ENCODE data around the gene DIAPH2.

The DIAPH2 gene

DNA sequence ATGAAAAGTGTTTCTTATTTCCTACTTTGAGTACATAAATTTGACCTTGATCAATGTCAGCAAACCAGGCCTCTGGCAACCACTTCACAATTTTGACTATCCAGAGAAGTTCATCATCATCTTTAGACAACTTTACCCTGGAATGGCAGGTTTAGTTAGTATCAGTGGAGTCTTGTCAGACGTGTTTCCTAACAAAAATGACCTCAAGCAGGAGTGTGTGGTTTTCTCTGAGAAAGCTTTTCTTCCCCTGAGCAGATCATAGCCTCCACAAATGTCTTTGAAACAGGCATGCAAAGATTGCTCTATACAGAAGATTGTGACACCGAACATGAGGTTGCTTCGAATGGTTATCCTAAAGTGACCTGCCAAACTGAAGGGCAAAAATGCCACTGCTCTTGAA lies 841.3 kb downstream of the DIAPH2 start:
- no peak overlapping the region for H3K4me2 ChIP-seq
- no peaks in the 10 kb centered on the region for H3K36me3 ChIP-seq
- no peaks in the 10 kb centered on the region for H4K20me1 ChIP-seq
- no peak overlapping the region for H3K4me3 ChIP-seq
- TF ChIP-seq Cebpa-rat (IDR thresholded peaks at IDR 0.05) = no peak
- peaks cover 23% of the 10 kb centered on the region for H3K9me3 ChIP-seq
- H3K27me3 ChIP-seq = peaks cover 21% of the 10 kb centered on the region; the same call in 1 of the 2 replicates
- no peak overlapping the region for H3K27ac ChIP-seq
- H3K4me1 ChIP-seq = peaks cover 27% of the 10 kb centered on the region
- no peak overlapping the region for H3K9ac ChIP-seq

DNA sequence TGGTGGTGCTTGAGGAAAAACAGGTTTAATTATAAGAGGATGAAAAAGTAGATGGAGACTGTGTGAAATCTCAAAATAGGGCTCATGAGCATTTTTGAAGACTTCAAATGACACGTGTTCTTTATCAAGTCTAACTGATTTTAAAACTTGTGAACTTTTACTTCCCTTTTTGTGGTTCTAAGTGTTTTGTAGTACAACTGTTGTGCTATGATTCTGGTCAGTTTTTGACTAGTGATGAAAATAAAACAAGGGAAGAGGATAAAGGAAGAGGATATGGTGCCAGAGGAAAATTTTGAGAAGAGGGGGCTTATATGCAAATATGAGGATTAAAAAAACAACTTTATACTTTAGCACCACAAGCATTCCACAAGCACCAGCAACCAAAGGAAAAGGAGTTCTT lies 843.1 kb downstream of the DIAPH2 start:
- Histone ChIP-seq H3K27ac (no peak overlapping the region), H4K20me1 (no peaks in the 10 kb centered on the region), H3K4me1 (peaks cover 21% of the 10 kb centered on the region), H3K9ac (no peak overlapping the region), H3K4me2 (no peak overlapping the region; the same call in 1 of the 2 replicates), H3K4me3 (no peak overlapping the region), H3K27me3 (peaks cover 16% of the 10 kb centered on the region; the same call in 1 of the 2 replicates), H3K9me3 (peaks cover 33% of the 10 kb centered on the region), H3K36me3 (no peaks in the 10 kb centered on the region)
- TF ChIP-seq Cebpa-rat (IDR thresholded peaks at IDR 0.05) = no peak

DNA sequence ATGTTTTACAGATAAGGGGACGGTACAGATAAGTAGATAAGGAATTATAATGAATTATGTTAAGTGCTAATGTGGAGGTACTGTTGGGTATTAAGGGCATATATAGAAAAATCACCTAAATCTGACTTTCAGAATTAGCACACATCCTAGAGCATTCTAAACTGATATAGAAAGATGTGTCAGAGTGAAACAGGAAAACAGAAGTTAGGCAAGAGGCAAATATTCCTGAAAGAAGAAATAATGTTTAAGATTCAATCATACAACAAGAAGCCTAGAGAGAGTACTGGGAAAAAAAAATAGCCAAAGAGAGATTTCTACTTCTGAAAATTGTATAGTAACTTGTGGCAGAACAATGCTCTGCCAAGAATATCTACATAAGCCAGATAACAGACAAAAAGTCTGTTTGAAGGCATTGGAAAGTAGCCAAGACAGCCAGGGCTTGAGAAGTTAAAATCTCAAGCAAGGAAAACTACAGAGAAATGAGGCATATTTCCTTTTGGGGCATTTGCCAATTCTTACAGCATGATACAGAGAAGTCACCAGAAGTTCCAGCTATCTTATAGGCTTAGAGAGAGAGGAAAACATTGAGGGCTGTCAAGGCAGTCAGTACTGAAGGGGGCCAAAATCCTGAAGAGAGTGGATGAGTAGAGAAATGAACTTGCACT lies 845.0 kb downstream of the DIAPH2 start:
- no peaks in the 10 kb centered on the region for H3K36me3 ChIP-seq
- H3K27me3 ChIP-seq = peaks cover 7% of the 10 kb centered on the region; the same call in 1 of the 2 replicates
- H3K9me3 ChIP-seq = peaks cover 33% of the 10 kb centered on the region
- H3K27ac ChIP-seq = no peak overlapping the region
- no peak overlapping the region for H3K4me3 ChIP-seq
- TF ChIP-seq Cebpa-rat (IDR thresholded peaks at IDR 0.05) = no peak
- H4K20me1 ChIP-seq = no peaks in the 10 kb centered on the region
- H3K9ac ChIP-seq = no peak overlapping the region
- H3K4me2 ChIP-seq = no peak overlapping the region
- peaks cover 21% of the 10 kb centered on the region for H3K4me1 ChIP-seq

DNA sequence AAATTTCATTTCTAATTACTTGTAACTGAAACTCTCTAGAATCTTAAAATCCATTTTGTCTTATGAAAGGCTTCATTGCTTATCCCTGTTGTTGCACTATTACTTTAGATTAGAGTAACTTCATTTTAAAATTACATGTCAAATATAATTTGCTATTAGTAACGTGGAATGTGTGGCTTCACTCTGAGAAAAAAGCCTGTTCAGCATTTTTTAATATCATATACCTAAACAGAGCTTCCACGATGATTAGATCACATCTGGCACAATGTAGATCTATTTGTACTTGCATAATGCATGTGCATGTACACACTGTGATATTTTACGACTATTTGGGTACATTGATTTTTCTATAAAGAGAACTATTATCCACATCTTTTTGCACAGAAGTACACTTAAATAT lies 847.2 kb downstream of the DIAPH2 start:
- H3K4me3 ChIP-seq = no peak overlapping the region
- H3K36me3 ChIP-seq = no peaks in the 10 kb centered on the region
- H3K9me3 ChIP-seq = peaks cover 33% of the 10 kb centered on the region
- H4K20me1 ChIP-seq = no peaks in the 10 kb centered on the region
- H3K27ac ChIP-seq = no peak overlapping the region
- peaks cover 21% of the 10 kb centered on the region for H3K4me1 ChIP-seq
- no peaks in the 10 kb centered on the region; the same call in 1 of the 2 replicates for H3K27me3 ChIP-seq
- TF ChIP-seq Cebpa-rat (IDR thresholded peaks at IDR 0.05) = no peak
- H3K4me2 ChIP-seq = no peak overlapping the region
- no peak overlapping the region for H3K9ac ChIP-seq

DNA sequence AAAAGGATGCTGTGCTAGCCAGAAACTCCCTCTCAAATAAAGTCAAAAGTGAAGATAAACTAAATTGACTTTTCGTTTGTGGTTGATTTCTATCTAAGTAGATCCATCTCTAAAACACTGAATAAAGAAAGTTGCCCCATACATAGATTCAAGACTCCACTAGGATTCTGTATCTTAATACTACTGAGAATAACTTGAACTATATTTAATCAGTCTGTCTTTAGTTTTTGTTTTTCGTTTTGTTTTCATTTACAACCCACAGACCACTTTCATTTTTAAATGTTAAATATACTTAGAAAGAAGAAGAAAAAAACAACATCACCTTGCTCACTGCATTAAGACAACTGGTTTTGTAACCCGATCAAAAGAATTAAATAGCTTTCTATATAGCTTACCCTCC lies 854.1 kb downstream of the DIAPH2 start:
- Histone ChIP-seq H3K9me3 (no peaks in the 10 kb centered on the region), H4K20me1 (no peaks in the 10 kb centered on the region), H3K27ac (no peak overlapping the region), H3K27me3 (no peaks in the 10 kb centered on the region), H3K36me3 (no peaks in the 10 kb centered on the region), H3K4me1 (no peaks in the 10 kb centered on the region), H3K4me3 (no peak overlapping the region), H3K9ac (no peak overlapping the region), H3K4me2 (no peak overlapping the region)
- no peak for TF ChIP-seq Cebpa-rat (IDR thresholded peaks at IDR 0.05)

DNA sequence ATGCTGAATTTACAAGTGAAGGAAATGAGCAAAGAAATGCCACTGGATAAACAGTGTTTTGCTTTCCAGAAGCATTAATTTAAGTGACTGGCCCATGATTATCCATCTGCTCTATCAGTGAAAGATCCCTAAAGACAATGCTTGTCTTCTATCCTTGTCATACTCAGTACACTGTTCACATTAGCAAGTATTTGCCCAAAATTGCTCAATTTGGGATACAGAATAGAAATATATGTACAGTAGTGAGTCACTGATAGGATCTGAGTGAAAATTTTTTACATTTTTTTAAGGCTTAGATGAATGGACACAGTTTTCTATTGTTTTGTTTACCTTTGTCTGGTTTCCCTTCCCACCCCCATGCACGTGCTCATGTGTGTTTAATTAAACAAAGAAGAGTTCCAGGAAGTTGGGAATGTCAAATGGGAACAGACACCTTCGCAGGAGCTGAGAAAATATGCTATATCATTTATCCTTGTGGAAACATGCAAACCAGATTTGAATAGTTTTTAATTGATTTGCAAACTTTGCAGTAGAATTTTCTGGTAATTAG lies 855.4 kb downstream of the DIAPH2 start:
- Histone ChIP-seq H3K4me2 (no peak overlapping the region), H3K4me1 (no peaks in the 10 kb centered on the region), H3K9me3 (no peaks in the 10 kb centered on the region), H3K27me3 (no peaks in the 10 kb centered on the region), H3K36me3 (no peaks in the 10 kb centered on the region), H3K4me3 (no peak overlapping the region), H3K27ac (no peak overlapping the region), H3K9ac (no peak overlapping the region), H4K20me1 (no peaks in the 10 kb centered on the region)
- no peak for TF ChIP-seq Cebpa-rat (IDR thresholded peaks at IDR 0.05)

DNA sequence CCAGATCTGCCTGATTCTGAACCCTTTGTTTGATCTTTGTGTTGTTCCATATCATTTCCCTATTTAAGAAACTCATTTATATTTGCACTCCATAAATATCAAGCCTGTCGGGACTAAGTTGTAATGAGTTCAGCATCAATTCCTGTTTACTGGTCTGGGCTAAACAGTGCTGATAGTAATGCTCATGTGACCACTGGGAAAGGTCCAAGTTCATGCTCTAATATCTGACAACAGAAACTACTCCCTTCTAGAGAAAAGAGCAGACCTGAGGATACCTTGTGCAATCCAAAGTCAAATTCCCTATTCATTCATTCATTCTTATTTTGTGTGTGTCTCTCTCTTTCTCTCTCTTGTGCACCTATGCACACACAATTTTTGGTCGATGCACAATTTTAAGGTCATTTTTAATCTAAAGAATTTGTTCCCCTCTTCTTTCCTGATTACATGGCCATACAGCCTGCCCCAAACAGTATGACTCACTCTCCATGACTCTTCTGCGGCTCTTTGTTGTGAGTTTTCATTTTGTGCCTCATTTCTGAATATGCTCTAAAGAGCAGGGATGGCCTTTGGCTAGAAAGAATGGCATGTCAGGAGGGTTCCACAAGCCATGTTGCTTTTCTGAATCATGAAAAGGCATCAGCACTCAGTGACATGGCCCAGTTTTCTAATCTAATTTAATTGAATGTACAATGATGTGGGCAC lies 863.4 kb downstream of the DIAPH2 start:
- no peak for TF ChIP-seq Cebpa-rat (IDR thresholded peaks at IDR 0.05)
- Histone ChIP-seq H3K27ac (no peak overlapping the region), H3K36me3 (no peaks in the 10 kb centered on the region), H4K20me1 (no peaks in the 10 kb centered on the region), H3K9me3 (no peaks in the 10 kb centered on the region), H3K4me1 (no peaks in the 10 kb centered on the region), H3K27me3 (no peaks in the 10 kb centered on the region), H3K4me3 (no peak overlapping the region), H3K9ac (no peak overlapping the region), H3K4me2 (no peak overlapping the region)

DNA sequence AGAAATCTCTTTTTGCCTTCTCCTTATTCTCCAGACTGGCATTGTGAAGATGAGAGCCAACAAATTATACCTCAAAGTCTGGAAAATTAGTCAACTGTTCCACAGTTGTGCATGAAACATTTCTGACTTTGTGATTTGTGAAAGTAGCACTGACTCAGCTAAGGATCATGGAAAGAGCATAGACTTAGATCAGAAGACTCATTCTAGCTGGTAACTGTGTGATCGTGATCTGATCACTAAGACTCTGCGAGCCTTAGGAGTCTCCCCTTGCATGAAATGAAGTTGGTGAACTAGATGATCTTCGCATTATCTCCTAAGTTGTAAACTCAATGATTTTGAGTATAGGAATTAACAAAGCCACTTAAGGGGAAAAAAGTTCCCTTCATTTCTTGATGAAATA lies 867.2 kb downstream of the DIAPH2 start:
- TF ChIP-seq Cebpa-rat (IDR thresholded peaks at IDR 0.05) = no peak
- Histone ChIP-seq H3K4me1 (no peaks in the 10 kb centered on the region), H3K4me3 (no peak overlapping the region)

DNA sequence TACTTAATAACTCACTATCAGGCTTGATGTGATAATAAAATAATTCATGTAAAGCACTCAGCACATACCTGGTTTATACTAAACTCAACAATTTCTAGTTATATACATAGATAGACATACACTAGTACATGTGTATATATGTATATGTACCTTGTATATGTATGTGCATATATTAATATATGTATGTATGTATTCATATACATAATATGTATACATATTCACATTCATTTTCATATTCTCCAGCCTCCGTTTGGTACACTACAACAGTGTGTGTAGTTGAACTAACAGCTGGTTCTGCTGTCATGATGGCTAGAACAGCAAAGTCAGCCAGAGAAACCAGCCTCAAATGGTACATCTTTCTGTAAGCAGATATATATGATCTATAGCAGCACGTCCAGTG lies 869.2 kb downstream of the DIAPH2 start:
- no peaks in the 10 kb centered on the region for H3K36me3 ChIP-seq
- no peak for TF ChIP-seq Cebpa-rat (IDR thresholded peaks at IDR 0.05)
- no peaks in the 10 kb centered on the region for H3K4me1 ChIP-seq
- H3K27me3 ChIP-seq = no peaks in the 10 kb centered on the region
- H3K9me3 ChIP-seq = no peaks in the 10 kb centered on the region
- H3K4me3 ChIP-seq = no peak overlapping the region
- H3K4me2 ChIP-seq = no peak overlapping the region
- H4K20me1 ChIP-seq = no peaks in the 10 kb centered on the region
- no peak overlapping the region for H3K27ac ChIP-seq
- H3K9ac ChIP-seq = no peak overlapping the region

More for the DNA sequence above, 867.2 kb downstream of the DIAPH2 start:
- Histone ChIP-seq H3K27ac (no peak overlapping the region), H3K9me3 (no peaks in the 10 kb centered on the region), H3K36me3 (no peaks in the 10 kb centered on the region), H3K9ac (no peak overlapping the region), H3K4me2 (no peak overlapping the region), H3K27me3 (no peaks in the 10 kb centered on the region), H4K20me1 (no peaks in the 10 kb centered on the region)

DNA sequence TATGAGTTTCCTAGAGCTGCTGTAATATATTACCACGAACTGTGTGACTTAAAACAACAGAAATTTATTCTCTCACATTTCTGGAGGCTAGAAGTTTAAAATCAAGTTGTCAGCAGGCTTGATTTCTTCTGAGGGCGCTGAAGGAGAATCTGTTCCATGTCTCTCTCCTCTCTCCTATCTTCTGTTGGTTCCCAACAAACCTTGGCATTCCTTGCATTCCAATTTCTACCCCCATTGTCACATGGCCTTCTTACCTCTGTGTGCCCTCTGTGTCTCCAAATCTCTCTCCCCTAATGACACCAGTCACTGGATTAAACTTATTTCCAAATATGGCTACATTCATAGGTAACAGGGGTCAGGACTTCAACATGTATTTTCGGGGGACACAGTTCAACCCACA lies 871.7 kb downstream of the DIAPH2 start:
- Histone ChIP-seq H3K27me3 (no peaks in the 10 kb centered on the region), H3K4me1 (no peaks in the 10 kb centered on the region), H3K36me3 (no peaks in the 10 kb centered on the region), H3K9me3 (no peaks in the 10 kb centered on the region), H3K4me2 (no peak overlapping the region), H3K9ac (no peak overlapping the region), H4K20me1 (no peaks in the 10 kb centered on the region), H3K27ac (no peak overlapping the region), H3K4me3 (no peak overlapping the region)
- no peak for TF ChIP-seq Cebpa-rat (IDR thresholded peaks at IDR 0.05)

Data from BLaER1 (cell line).